GM18951 (cell line): ENCODE measurements around the gene CDKN1C.

Experiments used
- POLR2A ChIP-seq: IDR thresholded peaks from 4 replicates; pipeline ENCODE4 v1.6.1; 2011; ENCODE audit warnings: mild to moderate bottlenecking; ENCODE audit not compliant: insufficient read length, insufficient read depth; ENCODE audit errors: extremely low read depth
- in situ Hi-C: fragments of 300-500 bp; cut with MboI; formaldehyde crosslinking; loops from one replicate; pipeline ENCODE4 v1.12.0; 2022; ENCODE audit warnings: low sequenced_read_pairs, mixed read lengths, inconsistent platforms; ENCODE audit not compliant: unreplicated experiment

Gene CDKN1C

GRCh38 chr11:2858995-2859698 is 26.4 kb downstream of the CDKN1C start:
- no peak for TF ChIP-seq POLR2A
- in situ Hi-C loops, result no loop called here

GRCh38 chr11:2857918-2858317 is 27.7 kb downstream of the CDKN1C start:
- no peak for TF ChIP-seq POLR2A
- in situ Hi-C loops, result no loop called here

- no peak for TF ChIP-seq POLR2A
- in situ Hi-C loops, result no loop called here
Observed at GRCh38 chr11:2857276-2857675, 28.3 kb downstream of the CDKN1C start.

GRCh38 chr11:2855162-2855561 is 30.4 kb downstream of the CDKN1C start:
- no peak for TF ChIP-seq POLR2A
- in situ Hi-C loops, result no loop called here

GRCh38 chr11:2853997-2854560 is 31.5 kb downstream of the CDKN1C start:
- in situ Hi-C loops, result no loop called here
- no peak for TF ChIP-seq POLR2A

GRCh38 chr11:2853401-2853800 is 32.2 kb downstream of the CDKN1C start:
- TF ChIP-seq POLR2A, result no peak

GRCh38 chr11:2849994-2850770 is 35.4 kb downstream of the CDKN1C start:
- no peak for TF ChIP-seq POLR2A
- in situ Hi-C loops, result no loop called here

More at GRCh38 chr11:2853401-2853800, 32.2 kb downstream of the CDKN1C start:
- in situ Hi-C loops, result no loop called here

GRCh38 chr11:2848497-2848896 is 37.1 kb downstream of the CDKN1C start:
- in situ Hi-C loops, result no loop called here
- TF ChIP-seq POLR2A, result no peak

GRCh38 chr11:2847561-2847960 is 38.0 kb downstream of the CDKN1C start:
- in situ Hi-C loops, result no loop called here
- no peak for TF ChIP-seq POLR2A

- no peak for TF ChIP-seq POLR2A
- in situ Hi-C loops, result no loop called here
Observed at GRCh38 chr11:2846470-2846869, 39.1 kb downstream of the CDKN1C start.

GRCh38 chr11:2846056-2846455 is 39.5 kb downstream of the CDKN1C start:
- no peak for TF ChIP-seq POLR2A
- in situ Hi-C loops, result no loop called here

GRCh38 chr11:2844996-2845395 is 40.6 kb downstream of the CDKN1C start:
- TF ChIP-seq POLR2A, result no peak
- in situ Hi-C loops, result no loop called here

GRCh38 chr11:2844116-2844842 is 41.3 kb downstream of the CDKN1C start:
- in situ Hi-C loops, result no loop called here
- TF ChIP-seq POLR2A, result no peak
